ENCODE results near the gene RMDN2. TPM values are rescaled to one million over a fixed set of nuclear protein-coding genes. Genes with fewer than 3 reads are reported as not detected.
"Not testable (repeated sequence)": the region's sequence is repeated elsewhere in the genome, so short reads cannot be mapped to it uniquely, and the experiment has no call there.

The RMDN2 gene
- total RNA-seq, 1 donor from 2014 or later, result 9.0 TPM

DNA sequence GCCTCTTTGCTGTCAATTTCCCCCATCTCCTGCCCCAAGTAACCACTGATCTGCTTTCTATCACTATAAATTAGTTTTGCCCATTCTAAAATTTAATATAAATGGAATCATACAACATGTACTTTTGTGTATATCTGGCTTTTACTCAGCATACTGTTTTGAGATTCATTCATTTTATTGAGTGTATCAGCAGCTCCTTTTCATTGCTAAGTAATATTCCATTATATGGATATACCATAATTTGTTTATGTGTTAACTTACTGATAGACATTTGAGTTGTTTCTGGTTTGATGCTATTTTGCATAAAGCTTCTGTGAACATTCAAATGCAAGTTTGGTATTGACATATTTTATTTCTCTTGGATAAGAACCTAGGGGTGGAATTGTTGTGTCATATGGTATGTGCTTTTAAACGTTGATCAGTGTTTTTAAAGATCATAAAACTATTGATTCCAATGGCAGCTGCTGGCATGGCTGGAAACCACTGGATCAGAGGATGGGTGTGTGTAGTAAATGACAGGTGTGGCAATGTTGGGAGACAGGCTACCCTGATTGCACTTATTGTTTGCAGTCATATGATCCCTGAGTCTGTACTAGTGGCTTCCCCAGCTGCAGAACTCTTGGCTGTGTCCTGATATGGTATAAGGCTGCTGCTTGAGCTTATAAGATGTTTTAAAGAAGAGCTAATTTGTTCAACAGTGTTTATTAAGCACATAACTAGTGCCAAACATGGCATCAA lies 75.6 kb downstream of the RMDN2 start:
- Mint-ChIP-seq H3K9me3 (peaks cover 8% of the 10 kb centered on the region), H3K4me1 (no peaks in the 10 kb centered on the region), H3K27ac (no peak overlapping the region), H3K4me3 (no peak overlapping the region), H3K36me3 (peaks cover 21% of the 10 kb centered on the region), H3K27me3 (ENCODE audit: low read depth) (no peaks in the 10 kb centered on the region)
- TF ChIP-seq, protein P1, sequence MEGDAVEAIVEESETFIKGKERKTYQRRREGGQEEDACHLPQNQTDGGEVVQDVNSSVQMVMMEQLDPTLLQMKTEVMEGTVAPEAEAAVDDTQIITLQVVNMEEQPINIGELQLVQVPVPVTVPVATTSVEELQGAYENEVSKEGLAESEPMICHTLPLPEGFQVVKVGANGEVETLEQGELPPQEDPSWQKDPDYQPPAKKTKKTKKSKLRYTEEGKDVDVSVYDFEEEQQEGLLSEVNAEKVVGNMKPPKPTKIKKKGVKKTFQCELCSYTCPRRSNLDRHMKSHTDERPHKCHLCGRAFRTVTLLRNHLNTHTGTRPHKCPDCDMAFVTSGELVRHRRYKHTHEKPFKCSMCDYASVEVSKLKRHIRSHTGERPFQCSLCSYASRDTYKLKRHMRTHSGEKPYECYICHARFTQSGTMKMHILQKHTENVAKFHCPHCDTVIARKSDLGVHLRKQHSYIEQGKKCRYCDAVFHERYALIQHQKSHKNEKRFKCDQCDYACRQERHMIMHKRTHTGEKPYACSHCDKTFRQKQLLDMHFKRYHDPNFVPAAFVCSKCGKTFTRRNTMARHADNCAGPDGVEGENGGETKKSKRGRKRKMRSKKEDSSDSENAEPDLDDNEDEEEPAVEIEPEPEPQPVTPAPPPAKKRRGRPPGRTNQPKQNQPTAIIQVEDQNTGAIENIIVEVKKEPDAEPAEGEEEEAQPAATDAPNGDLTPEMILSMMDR (IDR thresholded peaks at IDR 0.05; ENCODE audit: unreplicated experiment), result no peak
- no peak for DNase-seq (ENCODE audit: low spot score in 2 of 2, unreplicated experiment in 2 of 2)

DNA sequence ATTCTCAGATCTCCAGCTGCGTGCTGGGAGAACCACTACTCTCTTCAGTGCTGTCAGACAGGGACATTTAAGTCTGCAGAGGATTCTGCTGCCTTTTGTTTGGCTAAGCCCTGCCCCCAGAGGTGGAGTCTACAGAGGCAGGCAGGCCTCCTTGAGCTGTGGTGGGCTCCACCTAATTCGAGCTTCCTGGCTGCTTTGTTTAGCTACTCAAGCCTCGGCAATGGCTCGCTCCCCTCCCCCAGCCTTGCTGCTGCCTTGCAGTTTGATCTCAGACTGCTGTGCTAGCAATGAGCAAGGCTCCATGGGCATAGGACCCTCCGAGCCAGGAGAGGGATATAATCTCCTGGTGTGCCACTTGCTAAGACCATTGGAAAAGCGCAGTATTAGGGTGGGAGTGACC lies 85.1 kb downstream of the RMDN2 start:
- H3K27ac Mint-ChIP-seq; DNase-seq (ENCODE audit: low spot score in 2 of 2, unreplicated experiment in 2 of 2); H3K4me3 Mint-ChIP-seq; H3K27me3 Mint-ChIP-seq (ENCODE audit: low read depth): not testable (repeated sequence)
- H3K36me3 Mint-ChIP-seq, result peaks cover 33% of the 10 kb centered on the region
- peaks cover 33% of the 10 kb centered on the region for H3K4me1 Mint-ChIP-seq
- H3K9me3 Mint-ChIP-seq, result peaks cover 22% of the 10 kb centered on the region

DNA sequence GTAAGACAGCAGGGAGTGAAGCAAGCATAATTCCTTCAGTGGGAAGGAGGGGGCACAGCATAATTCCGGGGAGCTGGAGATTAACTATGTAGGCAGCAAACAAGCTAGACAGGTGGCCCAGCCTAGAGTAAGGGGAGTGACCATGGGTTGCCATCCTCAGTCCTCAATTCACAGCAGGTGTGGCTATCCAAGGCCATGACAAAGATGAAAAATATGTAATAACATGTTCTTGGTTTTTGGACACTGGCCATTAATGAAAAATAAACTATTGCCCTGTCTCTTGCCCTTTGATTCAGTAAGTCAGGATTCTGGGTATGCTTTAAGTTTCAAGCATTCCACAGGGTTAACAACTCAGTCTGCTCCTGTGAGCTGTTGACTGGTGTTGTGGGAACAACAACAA lies 85.9 kb downstream of the RMDN2 start:
- Mint-ChIP-seq H3K36me3 (peaks cover 31% of the 10 kb centered on the region), H3K27me3 (ENCODE audit: low read depth) (no peaks in the 10 kb centered on the region), H3K4me3 (no peak overlapping the region), H3K4me1 (peaks cover 33% of the 10 kb centered on the region), H3K9me3 (peaks cover 22% of the 10 kb centered on the region), H3K27ac (no peak overlapping the region)
- DNase-seq (ENCODE audit: low spot score in 2 of 2, unreplicated experiment in 2 of 2), result no peak
- TF ChIP-seq, protein P1 (IDR thresholded peaks at IDR 0.05; ENCODE audit: unreplicated experiment), result no peak

DNA sequence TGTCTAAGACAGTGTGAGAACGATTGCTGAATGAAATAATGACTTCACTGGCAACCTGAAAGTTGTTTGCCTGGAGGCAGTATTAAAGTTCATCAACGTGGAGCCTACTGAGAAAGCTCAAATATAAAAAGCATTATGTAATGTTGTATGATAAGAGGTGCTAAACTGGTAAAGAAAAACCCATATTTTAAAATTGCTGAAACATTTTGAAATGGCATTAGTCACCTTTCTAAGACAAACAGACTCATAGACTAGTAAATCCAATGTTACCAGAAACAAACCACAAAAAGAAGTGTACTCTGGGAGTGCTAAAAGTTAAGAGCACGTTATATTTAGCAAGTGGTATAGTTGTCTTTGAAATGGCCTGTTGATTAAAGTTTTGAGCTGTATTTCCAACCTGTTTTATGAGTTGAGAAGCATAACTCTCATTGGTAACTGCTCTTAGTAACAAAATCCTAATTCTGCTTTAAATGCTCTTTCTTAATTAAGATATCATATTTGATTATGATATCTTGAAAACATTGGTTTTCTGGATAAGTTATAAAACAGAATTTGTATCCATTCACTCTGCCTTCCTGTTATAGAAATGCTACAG lies 88.2 kb downstream of the RMDN2 start:
- Mint-ChIP-seq H3K9me3 (peaks cover 13% of the 10 kb centered on the region), H3K36me3 (peaks cover 18% of the 10 kb centered on the region), H3K4me3 (no peak overlapping the region), H3K4me1 (peaks cover 33% of the 10 kb centered on the region), H3K27me3 (ENCODE audit: low read depth) (no peaks in the 10 kb centered on the region), H3K27ac (peak overlapping the region; percentile 54)
- TF ChIP-seq, protein P1 (IDR thresholded peaks at IDR 0.05; ENCODE audit: unreplicated experiment), result no peak
- no peak for DNase-seq (ENCODE audit: low spot score in 2 of 2, unreplicated experiment in 2 of 2)

DNA sequence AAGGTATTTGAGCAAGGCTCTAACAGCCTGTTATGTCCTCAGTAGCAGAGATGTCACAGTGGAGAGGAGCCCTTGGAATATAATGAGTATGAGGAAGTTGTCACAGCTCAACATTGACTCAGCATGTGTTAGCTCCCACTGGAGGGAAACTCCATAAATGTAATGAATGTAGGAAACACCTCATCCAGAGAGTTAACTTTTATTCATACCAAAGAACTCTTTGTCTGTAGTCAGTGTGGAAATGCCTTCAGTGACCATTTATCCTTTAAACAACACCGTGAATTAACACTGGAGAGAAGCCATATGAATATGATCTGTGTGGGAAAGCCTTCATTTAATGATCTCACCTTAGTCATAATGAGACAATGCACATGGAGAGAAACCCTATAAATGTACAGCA lies 91.1 kb downstream of the RMDN2 start:
- H3K27me3 Mint-ChIP-seq (ENCODE audit: low read depth), result no peaks in the 10 kb centered on the region
- peaks cover 31% of the 10 kb centered on the region for H3K4me1 Mint-ChIP-seq
- H3K36me3 Mint-ChIP-seq, result no peaks in the 10 kb centered on the region
- H3K4me3 Mint-ChIP-seq, result no peak overlapping the region
- DNase-seq (ENCODE audit: low spot score in 2 of 2, unreplicated experiment in 2 of 2), result no peak
- TF ChIP-seq, protein P1 (IDR thresholded peaks at IDR 0.05; ENCODE audit: unreplicated experiment), result no peak
- H3K9me3 Mint-ChIP-seq, result no peaks in the 10 kb centered on the region
- H3K27ac Mint-ChIP-seq, result no peak overlapping the region

DNA sequence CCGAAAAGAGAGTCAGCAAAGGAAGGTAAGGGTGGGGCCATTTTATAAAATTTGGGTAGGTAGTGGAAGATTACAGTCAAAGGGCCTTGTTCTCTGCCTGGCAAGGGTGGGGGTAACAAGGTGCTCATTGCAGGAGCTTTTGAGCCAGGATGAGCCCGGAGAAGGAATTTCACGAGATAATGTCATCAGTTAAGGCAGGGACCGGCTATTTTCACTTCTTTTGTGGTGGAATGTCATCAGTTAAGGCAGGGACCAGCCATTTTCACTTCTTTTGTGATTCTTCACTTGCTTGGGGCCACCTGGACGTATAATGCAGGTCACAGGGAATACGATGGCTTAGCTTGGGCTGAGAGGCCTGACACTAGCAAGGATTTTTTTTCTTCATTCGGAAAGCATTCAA lies 92.7 kb downstream of the RMDN2 start:
- Mint-ChIP-seq H3K27me3 (ENCODE audit: low read depth) (no peaks in the 10 kb centered on the region), H3K9me3 (no peaks in the 10 kb centered on the region), H3K4me1 (peaks cover 18% of the 10 kb centered on the region), H3K36me3 (no peaks in the 10 kb centered on the region), H3K27ac (no peak overlapping the region), H3K4me3 (no peak overlapping the region)
- TF ChIP-seq, protein P1 (IDR thresholded peaks at IDR 0.05; ENCODE audit: unreplicated experiment), result no peak
- DNase-seq (ENCODE audit: low spot score in 2 of 2, unreplicated experiment in 2 of 2), result no peak

DNA sequence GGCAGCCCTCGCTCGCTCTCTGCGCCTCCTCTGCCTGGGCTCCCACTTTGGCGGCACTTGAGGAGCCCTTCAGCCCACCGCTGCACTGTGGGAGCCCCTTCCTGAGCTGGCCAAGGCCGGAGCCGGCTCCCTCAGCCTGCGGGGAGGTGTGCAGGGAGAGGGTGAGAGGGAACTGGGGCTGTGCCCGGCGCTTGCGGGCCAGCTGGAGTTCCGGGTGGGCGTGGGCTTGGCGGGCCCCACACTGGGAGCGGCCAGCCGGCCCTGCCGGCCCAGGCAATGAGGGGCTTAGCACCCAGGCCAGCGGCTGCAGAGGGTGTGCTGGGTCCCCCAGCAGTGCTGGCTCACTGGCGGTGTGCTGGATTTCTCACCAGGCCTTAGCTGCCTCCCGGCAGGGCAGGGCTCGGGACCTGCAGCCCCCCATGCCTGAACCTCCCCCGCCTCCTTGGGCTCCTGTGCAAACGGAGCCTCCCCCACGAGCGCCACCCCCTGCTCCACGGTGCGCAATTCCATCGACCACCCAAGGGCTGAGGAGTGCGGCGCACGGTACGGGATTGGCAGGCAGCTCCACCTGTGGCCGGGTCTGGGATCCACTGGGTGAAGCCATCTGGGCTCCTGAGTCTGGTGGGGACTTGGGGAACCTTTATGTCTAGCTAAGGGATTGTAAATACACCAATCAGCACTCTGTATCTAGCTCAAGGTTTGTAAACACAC lies 95.4 kb downstream of the RMDN2 start:
- H3K4me1 Mint-ChIP-seq; H3K36me3 Mint-ChIP-seq; H3K4me3 Mint-ChIP-seq; H3K27ac Mint-ChIP-seq; DNase-seq (ENCODE audit: low spot score in 2 of 2, unreplicated experiment in 2 of 2); H3K9me3 Mint-ChIP-seq; H3K27me3 Mint-ChIP-seq (ENCODE audit: low read depth): not testable (repeated sequence)

Measured in mesothelial cell of epicardium (in vitro differentiated cells).